Stimulated activated CD8-positive, alpha-beta memory T cell treated with anti-CD3 and anti-CD28 coated beads, Interleukin-12 subunit alpha, Interleukin-12 subunit beta, amount 100 ng/mL, for 24 hours (primary cell): ENCODE data around the gene CDKL5.
"Not testable (repeated sequence)": the region's sequence is repeated elsewhere in the genome, so short reads cannot be mapped to it uniquely, and the experiment has no call there.

Source experiments
- DNase-seq: peaks from one replicate; pipeline ENCODE4 v3.0.0-alpha.2; 2020; ENCODE audit errors: extremely low read depth

The CDKL5 gene

DNA sequence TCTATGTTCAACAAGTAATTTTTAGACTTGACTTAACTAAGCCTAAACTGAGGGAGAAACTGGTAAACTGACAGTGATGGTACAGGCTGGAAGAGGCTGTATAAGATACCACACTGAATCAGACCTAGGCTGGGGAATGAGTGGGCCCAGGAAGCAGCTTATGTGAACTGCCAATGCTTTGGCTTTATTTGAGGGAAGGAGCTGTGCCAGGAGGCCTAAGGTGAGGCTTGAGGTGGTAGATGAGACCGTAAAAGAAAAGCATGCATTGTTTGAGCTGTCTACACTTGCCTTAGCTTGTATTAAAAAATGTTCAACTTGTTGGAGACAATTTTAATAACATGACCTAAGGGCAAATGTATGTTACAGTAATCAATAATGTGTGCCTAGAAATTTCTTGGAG, 150.3 kb downstream of the CDKL5 start:
- no peak for DNase-seq

DNA sequence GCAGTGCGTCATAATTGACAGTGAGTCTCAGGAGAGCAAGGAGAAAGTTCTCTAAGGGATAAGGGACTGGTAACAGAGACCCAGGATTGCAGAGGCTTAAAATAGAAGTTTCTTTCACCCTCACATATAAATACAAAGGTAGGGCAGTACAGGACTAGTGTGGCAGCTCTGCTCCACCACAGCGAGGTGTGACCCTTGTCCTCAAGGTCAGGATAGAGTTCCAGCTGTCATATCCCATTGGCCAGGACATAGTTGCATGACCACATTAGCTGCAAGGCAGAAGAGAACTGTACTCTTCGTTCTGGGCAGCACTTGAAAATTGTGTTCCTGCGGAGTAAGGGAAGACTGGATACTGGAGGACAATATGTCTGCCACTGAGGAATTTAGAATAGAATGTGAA, 152.0 kb downstream of the CDKL5 start:
- DNase-seq, result no peak

DNA sequence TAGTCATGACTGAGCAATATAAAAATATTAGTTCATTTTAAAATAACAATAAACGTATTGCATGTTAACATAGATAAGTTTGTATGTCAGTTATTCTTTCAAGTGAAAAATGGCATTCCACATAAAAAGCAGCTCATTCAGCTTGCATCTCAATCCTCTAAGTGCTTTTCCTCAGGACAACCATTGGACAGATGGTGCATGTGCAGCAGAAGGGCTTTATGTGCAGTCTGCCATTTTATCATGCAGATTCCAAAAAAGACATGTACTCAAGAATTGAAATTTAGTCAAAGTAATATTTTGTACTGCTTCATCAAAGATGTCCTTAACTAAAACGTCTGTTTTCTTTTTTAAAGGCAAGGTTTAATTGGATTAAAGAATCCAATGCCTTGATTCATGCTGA, 153.1 kb downstream of the CDKL5 start:
- no peak for DNase-seq

DNA sequence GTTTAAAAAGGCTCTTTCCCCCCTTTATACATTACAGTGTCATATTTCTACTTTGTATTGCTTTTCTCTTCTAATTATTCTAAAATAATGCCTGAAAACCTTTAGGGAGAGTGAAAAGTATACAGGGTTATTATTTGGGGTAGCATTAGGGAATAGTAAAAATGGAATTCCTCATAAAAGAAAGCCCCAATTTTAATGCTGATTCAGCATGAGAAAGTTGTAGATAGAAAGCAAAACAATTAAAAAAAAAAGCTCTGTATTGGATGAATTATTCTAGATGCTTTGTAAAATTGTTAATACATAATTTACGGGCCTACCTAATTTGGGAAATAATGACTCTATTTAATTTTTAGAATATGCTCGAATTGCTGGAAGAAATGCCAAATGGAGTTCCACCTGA, 154.1 kb downstream of the CDKL5 start:
- no peak for DNase-seq

DNA sequence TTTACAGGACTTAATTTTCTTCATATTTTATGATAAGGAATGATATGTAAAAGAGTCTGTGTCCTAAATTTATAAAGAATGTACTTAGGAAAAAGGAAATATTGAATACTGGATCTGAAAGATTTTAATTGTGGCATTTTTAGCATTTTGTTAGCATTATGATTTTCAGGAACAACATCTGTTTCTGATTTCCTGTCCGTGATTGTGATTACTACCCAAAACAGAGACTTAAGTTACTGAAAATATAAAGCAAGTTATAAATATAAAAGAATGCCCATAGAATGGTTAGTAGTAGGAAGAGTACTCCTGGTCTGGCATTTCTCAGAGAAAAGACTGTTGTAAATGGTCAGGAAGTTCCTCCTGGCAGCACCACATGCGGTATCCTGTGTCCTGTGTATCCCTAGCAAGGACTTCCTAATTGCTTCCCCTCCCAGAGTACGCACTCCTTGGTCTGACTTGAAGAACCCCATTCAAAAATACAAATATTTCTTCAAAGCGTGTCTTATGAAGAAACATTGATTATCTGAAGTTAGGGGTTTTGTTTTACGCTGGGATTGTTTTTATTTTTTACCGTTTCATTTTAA, 157.6 kb downstream of the CDKL5 start:
- no peak for DNase-seq

DNA sequence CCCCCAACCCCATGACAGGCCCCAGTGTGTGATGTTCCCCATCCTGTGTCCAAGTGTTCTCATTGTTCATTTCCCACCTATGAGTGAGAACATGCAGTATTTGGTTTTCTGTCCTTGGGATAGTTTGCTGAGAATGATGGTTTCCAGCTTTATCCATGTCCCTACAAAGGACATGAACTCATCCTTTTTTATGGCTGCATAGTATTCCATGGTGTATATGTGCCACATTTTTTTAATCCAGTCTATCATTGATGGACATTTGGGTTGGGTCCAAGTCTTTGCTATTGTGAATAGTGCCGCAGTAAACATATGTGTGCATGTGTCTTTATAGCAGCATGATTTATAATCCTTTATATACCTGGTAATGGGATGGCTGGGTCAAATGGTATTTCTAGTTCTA, 163.9 kb downstream of the CDKL5 start:
- not testable (repeated sequence) for DNase-seq

DNA sequence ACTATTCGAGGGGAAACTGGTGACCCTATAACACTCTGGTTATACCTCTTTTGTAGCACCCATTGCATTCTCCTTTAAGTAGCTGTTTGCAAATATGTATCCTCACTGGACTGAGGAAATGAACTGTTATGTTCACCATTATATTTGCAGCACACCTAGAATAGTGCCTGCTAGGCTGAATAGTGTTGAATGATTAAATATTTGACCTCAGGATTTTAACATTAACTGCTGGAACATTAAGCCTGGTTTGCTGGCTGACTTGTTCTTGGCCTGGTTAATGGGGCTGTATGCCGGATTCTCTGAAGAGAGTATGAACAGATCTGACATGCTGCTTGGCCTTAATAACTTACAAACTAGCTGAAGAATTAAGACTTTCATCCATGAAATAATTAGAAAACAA, 166.4 kb downstream of the CDKL5 start:
- DNase-seq, result no peak

DNA sequence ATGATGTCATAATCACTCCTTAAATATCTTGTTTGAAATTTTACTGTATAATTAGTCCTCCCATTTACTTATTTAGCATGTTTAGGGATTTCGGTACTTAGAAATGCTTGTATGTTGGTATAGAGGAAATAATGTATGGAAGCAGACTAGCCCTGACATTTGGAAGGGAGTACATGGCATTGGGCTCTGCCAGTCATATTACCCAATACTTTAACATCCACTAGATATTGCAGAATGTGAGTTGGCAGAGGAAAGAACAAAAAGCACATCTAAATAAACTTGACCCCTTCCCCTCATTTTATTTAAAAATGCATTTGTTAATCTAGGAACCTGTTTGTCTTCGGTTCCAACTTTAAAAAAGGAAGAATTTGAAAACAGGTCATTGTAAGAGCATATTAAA, 168.7 kb downstream of the CDKL5 start:
- no peak for DNase-seq

DNA sequence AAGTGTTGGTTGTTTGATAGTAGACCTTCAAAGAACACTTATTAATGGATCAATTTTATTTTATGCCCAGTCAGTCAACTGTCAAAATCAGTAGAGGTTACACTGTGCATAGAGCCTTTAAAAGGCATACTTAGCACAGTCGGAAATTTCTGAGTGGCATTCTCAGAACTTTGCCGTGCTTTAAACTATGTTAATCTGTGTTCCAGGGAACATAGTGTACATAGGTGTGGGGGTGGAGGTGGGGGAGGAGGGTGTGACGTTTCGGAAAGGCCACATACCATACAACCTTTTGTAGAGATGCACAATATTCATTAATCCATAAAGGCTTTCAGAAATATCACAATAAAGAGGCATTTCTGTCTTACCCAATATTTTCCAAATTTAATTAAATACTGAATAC, 170.7 kb downstream of the CDKL5 start:
- no peak for DNase-seq

DNA sequence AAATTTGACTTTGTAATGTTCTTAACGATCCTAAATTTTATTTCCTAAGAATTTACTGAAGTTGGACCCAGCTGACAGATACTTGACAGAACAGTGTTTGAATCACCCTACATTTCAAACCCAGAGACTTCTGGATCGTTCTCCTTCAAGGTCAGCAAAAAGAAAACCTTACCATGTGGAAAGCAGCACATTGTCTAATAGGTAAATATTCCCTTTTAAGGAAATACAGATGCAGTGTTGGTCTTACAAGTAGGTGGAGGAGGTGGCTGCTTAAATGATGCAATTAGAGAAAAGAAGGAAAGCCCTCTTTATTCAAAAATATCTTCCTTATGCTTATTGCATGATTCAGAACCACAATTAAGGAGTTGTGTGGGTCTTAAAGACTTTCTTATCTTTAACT, 173.0 kb downstream of the CDKL5 start:
- no peak for DNase-seq

DNA sequence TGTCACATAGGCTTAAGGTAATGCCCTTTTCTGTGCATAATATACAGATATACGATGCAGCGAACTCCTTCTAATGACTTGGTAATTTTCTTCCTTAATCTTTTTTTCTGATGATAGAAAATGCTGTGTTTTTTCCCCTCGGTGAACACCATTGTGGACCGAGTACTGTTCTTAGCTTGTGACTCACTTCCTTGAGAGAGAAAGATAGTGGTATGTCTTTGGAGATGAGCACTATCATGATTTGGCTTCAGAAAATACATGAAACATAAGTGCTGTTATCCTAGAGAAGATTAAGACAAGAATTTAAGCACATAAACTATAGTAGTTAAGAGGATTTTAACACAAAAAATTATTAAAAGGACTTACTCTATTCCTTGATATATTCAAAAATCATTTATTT, 182.6 kb downstream of the CDKL5 start:
- DNase-seq, result no peak

DNA sequence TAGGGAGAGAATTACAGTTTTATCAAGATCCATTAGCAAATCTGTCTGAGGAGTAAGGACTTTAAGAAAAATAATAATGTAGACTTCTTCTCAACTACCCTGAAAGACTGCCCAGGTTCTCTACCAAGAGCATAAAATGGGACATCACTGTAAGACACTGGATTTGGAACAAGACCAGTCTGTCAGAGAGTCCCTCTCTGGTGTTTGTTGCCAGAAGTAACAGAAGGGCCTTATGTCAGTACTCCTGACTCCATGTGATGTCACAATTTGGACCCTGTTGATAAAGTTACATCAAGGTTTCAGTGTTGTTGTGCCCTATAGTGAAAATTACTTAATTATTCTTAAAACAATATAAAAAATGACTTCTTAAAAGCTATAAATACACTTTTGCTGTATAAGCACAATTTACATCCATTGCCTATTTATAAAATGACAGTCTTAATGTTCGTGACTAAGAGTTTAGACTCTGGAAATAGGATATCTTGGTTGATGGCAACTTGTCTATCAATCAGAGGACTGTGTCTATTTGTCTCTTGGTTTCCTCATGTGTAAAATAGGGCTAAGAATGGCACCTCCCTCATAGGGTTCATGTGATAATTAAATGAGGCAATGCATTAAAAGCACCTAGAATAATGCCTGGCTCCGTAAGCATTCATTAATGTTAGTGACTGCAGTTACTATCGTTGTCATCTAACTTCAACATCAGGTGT, 188.7 kb downstream of the CDKL5 start:
- no peak for DNase-seq

DNA sequence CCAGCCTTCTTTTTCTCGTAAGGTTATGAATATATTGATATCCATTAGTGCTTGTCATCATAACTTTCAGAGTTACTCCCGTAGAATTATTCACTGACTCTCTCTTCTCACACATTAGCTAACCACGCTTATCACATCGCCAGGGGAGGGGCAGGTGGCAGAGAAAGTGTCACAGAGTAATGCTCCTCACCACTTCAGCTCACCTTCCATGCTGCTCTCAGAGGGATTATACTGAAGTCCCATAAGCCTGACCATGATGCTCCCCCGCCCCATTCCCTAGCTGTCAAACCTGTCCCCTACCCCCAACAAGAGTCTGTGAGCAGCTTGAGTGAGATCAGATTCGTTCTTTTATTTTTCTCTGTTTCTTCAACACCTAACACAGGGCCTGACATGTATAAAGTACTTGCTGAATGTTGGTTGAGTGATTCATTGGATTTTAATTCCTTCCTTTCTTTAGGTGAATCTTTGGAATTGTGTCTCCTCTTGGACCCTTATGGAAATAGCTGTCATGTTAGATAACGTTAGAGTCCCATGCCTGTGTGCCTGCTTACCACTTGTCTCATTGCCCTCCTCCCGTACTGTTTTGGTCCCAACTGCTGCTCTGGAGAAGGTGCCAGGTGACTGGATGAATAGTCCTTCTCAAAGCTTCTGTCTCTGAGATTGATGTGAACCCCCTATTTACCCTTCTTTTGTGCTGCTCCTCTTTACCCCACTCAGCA, 191.4 kb downstream of the CDKL5 start:
- no peak for DNase-seq

DNA sequence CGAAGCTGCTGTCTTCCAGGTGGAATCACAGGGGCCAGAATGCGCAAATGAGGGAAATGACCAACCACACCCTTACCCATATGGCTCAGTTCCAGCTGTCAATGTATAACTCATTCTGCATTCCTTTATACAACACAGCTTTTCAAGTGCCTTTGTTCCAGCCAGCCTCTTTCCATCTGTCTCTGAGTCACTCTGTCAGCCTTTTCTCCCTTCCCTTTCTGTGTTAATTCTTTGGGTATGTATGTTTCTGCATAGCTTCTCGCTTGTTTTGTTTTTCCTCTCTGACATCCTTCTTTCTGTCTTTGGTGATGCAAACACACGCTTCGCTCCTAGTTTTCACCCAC, 192.0 kb downstream of the CDKL5 start:
- DNase-seq, result no peak

DNA sequence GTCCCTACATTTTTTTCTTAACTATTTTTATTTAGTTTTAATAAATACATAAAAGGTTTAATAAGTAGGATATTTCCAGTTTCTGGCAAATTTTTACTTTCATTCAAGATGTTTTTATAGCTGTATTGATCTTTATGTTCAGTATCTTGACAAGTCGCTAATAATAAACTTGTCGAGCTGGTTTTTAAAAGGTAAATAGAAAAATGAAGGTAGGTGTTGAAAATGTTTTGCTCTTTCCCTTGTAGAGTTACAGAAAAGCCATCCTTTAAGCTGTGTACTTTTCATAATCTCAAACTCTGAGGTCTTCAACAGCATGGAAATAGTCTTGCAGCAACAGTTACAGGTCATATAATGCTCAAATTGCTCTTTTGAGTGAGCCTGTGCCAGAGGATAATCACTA, 193.9 kb downstream of the CDKL5 start:
- DNase-seq, result no peak

DNA sequence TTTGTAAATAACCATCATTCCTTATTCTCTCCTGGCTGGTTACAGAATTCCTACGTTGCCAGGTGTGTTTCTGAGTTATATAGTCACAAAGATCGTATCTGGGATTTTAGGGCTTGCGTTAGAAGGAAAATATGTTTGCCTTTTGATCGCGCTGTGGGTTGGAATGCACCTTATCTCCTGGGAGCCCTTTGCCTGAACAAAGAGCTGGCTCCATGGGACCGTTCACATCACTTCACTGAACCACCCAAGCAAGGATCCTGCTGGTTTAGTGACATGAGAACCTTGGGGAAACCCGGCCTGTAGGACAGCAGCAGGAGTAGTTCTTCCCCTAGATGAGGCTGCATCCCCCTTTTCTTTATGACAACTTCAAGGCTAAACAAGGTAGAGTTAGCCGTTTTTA, 194.9 kb downstream of the CDKL5 start:
- no peak for DNase-seq

DNA sequence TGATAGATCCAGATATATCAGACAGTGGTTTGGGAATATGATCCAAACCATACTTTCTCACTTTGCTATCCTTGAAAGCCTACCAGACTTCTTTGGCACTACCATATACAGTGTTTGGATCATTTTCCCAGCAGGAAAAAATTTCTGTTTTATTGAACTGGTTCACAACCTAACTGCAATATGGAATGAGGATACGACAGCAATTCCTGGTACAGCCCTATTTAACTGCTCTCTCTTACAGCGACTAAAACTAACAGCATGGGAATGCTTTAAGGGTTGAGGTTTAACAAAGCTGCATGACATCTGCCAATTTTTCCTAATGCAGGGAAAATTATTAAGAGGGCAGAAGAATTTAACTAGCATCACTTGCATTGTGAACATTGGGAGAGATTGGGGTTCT, 199.2 kb downstream of the CDKL5 start:
- DNase-seq, result no peak

DNA sequence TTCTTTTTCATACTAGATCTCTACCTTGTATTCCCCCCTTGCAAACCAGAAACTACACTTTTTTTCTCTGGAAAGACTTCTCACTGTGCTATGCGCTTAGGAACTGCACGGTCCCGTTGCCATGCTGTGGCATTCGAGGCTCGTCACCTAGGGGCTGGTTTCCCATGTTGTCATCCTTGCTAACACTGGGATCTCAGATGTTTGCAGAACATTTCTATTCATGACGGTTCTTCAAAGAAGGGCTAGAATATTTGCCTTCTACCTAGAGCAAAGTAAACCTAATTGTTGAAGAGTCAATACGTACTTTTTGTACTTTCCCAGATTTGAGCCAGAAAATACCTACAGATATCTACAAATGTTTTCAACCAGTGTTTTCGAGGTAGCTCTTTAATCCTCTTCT, 205.5 kb downstream of the CDKL5 start:
- no peak for DNase-seq

DNA sequence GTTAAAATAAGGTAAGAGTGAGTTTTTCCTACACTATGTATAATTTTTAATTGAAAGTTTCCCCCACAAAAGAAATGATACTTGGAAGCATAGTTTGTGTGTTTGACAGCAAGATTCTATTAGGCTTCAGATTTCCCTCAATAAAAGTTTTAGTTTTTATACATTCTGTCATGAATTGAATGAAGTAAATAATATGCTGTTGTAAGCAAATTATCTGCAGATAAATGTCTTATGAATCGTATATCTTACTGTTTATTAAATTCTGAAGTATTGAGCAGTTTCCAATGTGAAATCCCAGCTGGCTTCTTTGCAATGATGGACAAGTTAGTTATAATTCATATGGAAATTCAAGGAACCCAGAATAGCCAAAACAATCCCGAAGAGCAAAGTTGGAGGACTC, 213.0 kb downstream of the CDKL5 start:
- no peak for DNase-seq

DNA sequence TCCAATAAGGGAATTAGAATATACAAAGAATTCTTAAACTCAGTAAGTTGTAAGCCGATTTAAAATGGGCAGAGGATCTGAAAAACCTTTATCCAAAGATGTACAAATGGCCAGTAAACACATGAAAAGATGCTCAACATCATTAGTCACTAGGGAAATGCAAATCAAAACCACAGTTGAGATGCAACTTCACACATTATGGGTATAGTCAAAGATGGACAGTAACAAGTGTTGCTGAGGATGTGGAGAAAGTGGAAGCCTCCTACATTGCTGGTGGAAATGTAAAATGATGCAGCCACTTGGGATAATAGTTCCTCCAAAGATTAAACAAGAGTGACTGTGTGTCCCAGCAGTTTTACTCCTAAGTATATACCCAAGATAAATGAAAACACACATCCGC, 213.9 kb downstream of the CDKL5 start:
- no peak for DNase-seq

DNA sequence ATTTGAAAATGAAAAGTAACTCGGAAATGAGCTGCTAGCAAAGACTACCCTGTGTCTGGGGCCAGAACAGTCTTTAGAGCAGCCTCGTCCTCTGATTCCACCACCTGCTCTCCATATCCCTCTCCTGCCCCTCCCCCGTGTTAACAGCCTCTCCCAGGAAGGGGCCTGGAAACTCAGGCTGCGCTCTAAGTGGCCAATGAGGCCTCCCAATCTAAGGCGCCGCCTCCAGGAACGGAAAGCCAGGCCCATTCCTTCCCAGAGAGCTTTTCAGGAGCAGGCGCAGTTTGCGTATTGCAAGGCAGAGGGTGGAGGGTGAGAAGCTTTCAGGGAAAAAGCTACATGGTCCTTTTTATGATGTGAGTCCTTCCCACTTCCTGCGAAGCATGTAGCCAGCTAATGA, 215.3 kb downstream of the CDKL5 start:
- DNase-seq, result no peak

DNA sequence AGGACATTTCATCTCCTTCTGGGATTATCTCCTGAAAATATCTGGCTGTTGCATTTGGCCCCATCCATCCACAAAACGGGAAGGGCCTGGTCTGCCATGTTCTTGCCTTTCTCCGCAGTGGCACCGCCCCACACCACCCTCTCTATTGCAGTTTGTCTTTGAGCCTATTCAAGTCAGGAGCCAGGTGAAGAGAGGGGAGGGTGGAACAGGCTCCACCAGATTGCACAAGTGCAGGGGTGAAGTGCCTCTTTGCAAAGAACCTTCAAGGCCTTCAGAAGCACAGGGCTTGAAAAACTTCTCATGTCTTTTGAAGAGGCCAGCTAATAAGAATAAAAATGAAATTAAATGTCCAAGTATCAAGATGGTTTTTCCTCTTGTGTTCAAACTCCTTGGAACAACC, 217.8 kb downstream of the CDKL5 start:
- no peak for DNase-seq

DNA sequence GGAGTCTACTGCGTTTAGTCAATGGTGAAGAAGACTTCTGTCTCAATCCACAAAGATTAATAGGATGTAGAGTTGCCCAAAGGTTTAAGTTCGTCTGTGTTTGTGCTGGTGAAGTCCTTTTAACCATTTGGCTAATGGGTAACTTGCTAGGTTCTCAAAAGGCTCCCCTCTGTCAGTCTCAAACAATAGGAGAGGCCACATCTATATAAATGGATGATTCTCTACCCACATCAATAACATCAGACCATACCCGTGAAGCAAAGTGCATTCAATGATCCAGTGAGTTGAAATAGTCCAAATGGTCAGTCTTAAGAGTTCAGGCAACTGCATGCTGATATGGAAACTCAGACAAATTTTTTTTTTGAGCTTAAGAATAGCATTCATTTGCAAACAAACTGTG, 218.4 kb downstream of the CDKL5 start:
- DNase-seq, result no peak

DNA sequence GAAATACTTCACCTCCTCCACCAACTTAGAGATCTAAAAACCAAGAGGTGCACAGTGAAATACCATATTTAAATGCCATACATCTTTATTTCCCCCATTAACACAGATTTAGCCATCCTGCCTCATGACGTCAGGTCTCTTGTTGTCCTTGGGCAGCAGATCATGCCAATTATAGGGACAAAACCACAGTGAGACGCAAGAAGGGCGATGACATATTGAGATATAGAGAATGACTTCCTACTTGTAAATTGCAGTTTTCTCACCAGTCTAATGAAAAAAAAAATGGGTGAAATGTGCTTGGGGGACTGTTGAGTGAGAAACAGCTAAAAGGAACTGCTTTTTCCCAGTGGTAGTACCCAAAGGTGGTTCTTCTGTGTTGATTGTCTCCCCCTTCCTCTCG, 222.2 kb downstream of the CDKL5 start:
- DNase-seq, result no peak
